Endothelial cell of umbilical vein (primary cell): ENCODE data around the gene AURKAIP1. TPM values are rescaled to one million over a fixed set of nuclear protein-coding genes. Genes with fewer than 3 reads are reported as not detected.

ENCODE experiments used
- BruUV-seq: library from RNA; stranded (reverse); fragments of 400-500 nt; replicated peaks from 2 replicates; lab custom pipeline; 2021; lab: Mats Ljungman, UMichigan
- CTCF ChIA-PET: fragments of 300-600, 350-600 bp; sonication (Branson Sonifier 250); formaldehyde crosslinking; loops from one replicate; lab custom pipeline; 2021; ENCODE audit warnings: antibody characterized with exemption, inconsistent platforms; lab: Charles Lee
- POLR2A ChIA-PET: fragments of 300-600, 350-600 bp; sonication (Branson Sonifier 250); formaldehyde crosslinking; loops from one replicate; lab custom pipeline; 2021; ENCODE audit warnings: antibody characterized with exemption, inconsistent platforms; lab: Charles Lee
- DNase-seq: peaks from one replicate; pipeline ENCODE4 v3.0.0-alpha.2; 2011; ENCODE audit warnings: low read depth, low spot score
- FAIRE-seq: peaks from 2 replicates; lab custom pipeline; 2011; peaks lifted over from hg19 to GRCh38; lab: Jason Lieb, UNC
- H2AFZ ChIP-seq: 2 replicates; pipeline ENCODE4 v1.6.0; 2012; ENCODE audit warnings: low read depth, low read length, control low read depth, inconsistent platforms
- H3K27ac ChIP-seq: 2 replicates; pipeline ENCODE4 v1.5.1; 2011; ENCODE audit warnings: low read depth, mild to moderate bottlenecking, control low read depth, low read length, moderate library complexity; ENCODE audit not compliant: insufficient read depth
- H3K27me3 ChIP-seq, 2 experiments: 2 replicates each; pipeline versions ENCODE4 v1.6.0 to v1.6.1; 2011; ENCODE audit warnings: low read length in 2 of 2, mixed read lengths in 1 of 2; ENCODE audit not compliant: control insufficient read depth in 2 of 2, insufficient read depth in 2 of 2
- H3K36me3 ChIP-seq, 2 experiments: 2 replicates in 1 of 2; 3 replicates in 1 of 2; pipeline ENCODE4 v1.5.1; 2011; ENCODE audit warnings: low read length in 2 of 2, mild to moderate bottlenecking in 1 of 2, moderate library complexity in 1 of 2; ENCODE audit not compliant: control insufficient read depth in 2 of 2, insufficient read depth in 2 of 2; ENCODE audit errors: extremely low read depth in 1 of 2
- H3K4me1 ChIP-seq: 3 replicates; pipeline ENCODE4 v1.5.1; 2011; ENCODE audit warnings: mild to moderate bottlenecking, low read length; ENCODE audit not compliant: control insufficient read depth, insufficient read depth; ENCODE audit errors: extremely low read depth
- H3K4me2 ChIP-seq: 2 replicates; pipeline ENCODE4 v1.6.1; 2011; ENCODE audit warnings: low read length, control low read depth, mixed read lengths; ENCODE audit not compliant: insufficient read depth
- H3K4me3 ChIP-seq, 3 experiments: fragments of 200-600 bp in 1 of 3; sonication (generic), shearing (Covaris generic) in 1 of 3; replicated peaks in 1 of 3; 2 replicates each; pipeline ENCODE4 v1.5.1; 2011 to 2016; ENCODE audit warnings: control low read depth in 3 of 3, low read length in 3 of 3, mild to moderate bottlenecking in 2 of 3, inconsistent platforms in 1 of 3, low read depth in 1 of 3, moderate library complexity in 1 of 3; ENCODE audit not compliant: insufficient read depth in 1 of 3
- H3K79me2 ChIP-seq: 2 replicates; pipeline ENCODE4 v1.6.0; 2012; ENCODE audit warnings: low read length, inconsistent platforms; ENCODE audit not compliant: control insufficient read depth, insufficient read depth
- H3K9ac ChIP-seq: replicated peaks from 2 replicates; pipeline ENCODE3; 2011; ENCODE audit warnings: low read length, control low read depth; ENCODE audit not compliant: insufficient read depth; ENCODE audit errors: extremely low read depth
- H3K9me1 ChIP-seq: replicated peaks from 3 replicates; pipeline ENCODE4 v1.6.0; 2011; ENCODE audit warnings: mild to moderate bottlenecking, low read length; ENCODE audit not compliant: control insufficient read depth, insufficient read depth; ENCODE audit errors: extremely low read depth
- H3K9me3 ChIP-seq: replicated peaks from 2 replicates; pipeline ENCODE4 v1.5.1; 2012; ENCODE audit warnings: low read length, inconsistent platforms; ENCODE audit not compliant: control insufficient read depth, insufficient read depth
- H4K20me1 ChIP-seq: replicated peaks from 2 replicates; pipeline ENCODE3; 2011; ENCODE audit warnings: mild to moderate bottlenecking, low read length; ENCODE audit not compliant: control insufficient read depth, insufficient read depth; ENCODE audit errors: extremely low read depth
- EZH2 ChIP-seq: IDR thresholded peaks from 2 replicates; pipeline ENCODE4 v1.6.1; 2012; ENCODE audit warnings: borderline replicate concordance, low read depth, mild to moderate bottlenecking, moderate library complexity, low read length, inconsistent platforms; ENCODE audit not compliant: severe bottlenecking
- FOS ChIP-seq: IDR thresholded peaks from 2 replicates; pipeline ENCODE4 v1.6.1; 2011; ENCODE audit warnings: mild to moderate bottlenecking, low read length, moderate library complexity, borderline replicate concordance; ENCODE audit not compliant: insufficient read depth
- MYC ChIP-seq: IDR thresholded peaks from one replicate; pipeline ENCODE4 v1.6.1; 2011; ENCODE audit warnings: mild to moderate bottlenecking, low read depth, low read length
- POLR2A ChIP-seq: IDR thresholded peaks from 2 replicates; pipeline ENCODE4 v1.6.1; 2012; ENCODE audit warnings: low read depth, mild to moderate bottlenecking, control low read depth, low read length
- POLR2AphosphoS5 ChIP-seq: IDR thresholded peaks from 2 replicates; pipeline ENCODE4 v1.6.1; 2012; ENCODE audit warnings: low read depth, mild to moderate bottlenecking, control low read depth, low read length, moderate library complexity; ENCODE audit not compliant: insufficient read depth
- dilution Hi-C: fragments of 300-500 bp; cut with MboI; formaldehyde crosslinking; loops from one replicate; pipeline ENCODE4 v1.15.0; 2019; ENCODE audit warnings: low sequenced_read_pairs; ENCODE audit not compliant: extremely low pct_ligation_motif_present
- intact Hi-C: fragments of 100-400 bp; cut with micrococcal nuclease; formaldehyde crosslinking; loops from one replicate; pipeline ENCODE4 v1.10.0; 2022
- polyA plus RNA-seq, 4 experiments: library from polyadenylated mRNA; depleted of rRNA in 3 of 4; stranded (reverse) in 3 of 4; unstranded in 1 of 4; fragments of >200 nt; gene quantifications; 2 replicates each; pipeline versions ENCODE4 v1.2.1 to v1.2.3, GENCODE V29; 2011 to 2012; ENCODE audit warnings: missing spikeins in 1 of 4
- total RNA-seq: library from RNA; stranded (reverse); gene quantifications from 2 replicates; pipeline ENCODE4 v1.2.3, GENCODE V29; 2021
- TF ChIP-seq, protein P1 (sequence below), 2 donors: IDR thresholded peaks; 1 replicate in 1 of 2; 2 replicates in 1 of 2; pipeline ENCODE4 v1.5.1; 2011; ENCODE audit warnings: low read length in 2 of 2, mild to moderate bottlenecking in 2 of 2, moderate library complexity in 2 of 2, control low read depth in 1 of 2, inconsistent platforms in 1 of 2, low read depth in 1 of 2; ENCODE audit not compliant: insufficient read depth in 1 of 2; ENCODE audit errors: extremely low read depth in 1 of 2
- TF ChIP-seq, protein P2 (sequence below): IDR thresholded peaks from 2 replicates; pipeline ENCODE4 v1.6.1; 2011; ENCODE audit not compliant: insufficient read depth, insufficient read length

AURKAIP1 gene
- total and polyA plus RNA-seq, 2 donors (not counting 3 experiments of a cell fraction or from before 2014, with no cell fraction given) = 73.3 to 151 TPM

DNA sequence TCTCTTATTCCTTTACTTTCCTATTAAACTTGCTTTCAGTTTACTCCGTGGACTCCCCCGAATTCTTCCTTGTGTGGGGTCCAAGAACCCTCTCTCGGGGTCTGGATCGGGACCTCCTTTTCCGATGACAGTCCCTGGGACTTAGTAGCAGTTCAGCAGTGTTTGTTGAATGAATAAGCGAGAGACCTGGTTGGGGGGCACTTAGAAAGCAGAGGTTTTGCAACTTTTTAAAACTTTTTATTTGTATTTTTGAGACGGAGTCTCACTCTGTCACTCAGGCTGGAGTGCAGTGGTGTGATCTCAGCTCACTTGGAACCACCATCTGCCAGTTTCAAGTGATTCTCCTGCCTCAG, 48.2 kb upstream of the AURKAIP1 start:
- Histone ChIP-seq H2AFZ (no peak overlapping the region), H3K9ac (no peak overlapping the region), H3K27me3 (no peaks in the 10 kb centered on the region), H3K4me1 (peaks cover 3% of the 10 kb centered on the region), H3K79me2 (no peaks in the 10 kb centered on the region), H3K4me2 (no peak overlapping the region), H3K9me3 (no peaks in the 10 kb centered on the region), H4K20me1 (no peaks in the 10 kb centered on the region), H3K27ac (no peak overlapping the region), H3K9me1 (no peaks in the 10 kb centered on the region), H3K36me3 (no peaks in the 10 kb centered on the region), H3K4me3 (no peak overlapping the region)
- POLR2A ChIA-PET = no interaction called here
- FAIRE-seq = no peak
- BruUV-seq = no TSS peak
- dilution Hi-C loops (no loop called here), intact Hi-C loops (no loop called here)
- DNase-seq = no peak
- TF ChIP-seq POLR2AphosphoS5 (no peak), MYC (no peak), FOS (no peak), EZH2 (no peak), POLR2A (no peak)
- TF ChIP-seq, protein P1, sequence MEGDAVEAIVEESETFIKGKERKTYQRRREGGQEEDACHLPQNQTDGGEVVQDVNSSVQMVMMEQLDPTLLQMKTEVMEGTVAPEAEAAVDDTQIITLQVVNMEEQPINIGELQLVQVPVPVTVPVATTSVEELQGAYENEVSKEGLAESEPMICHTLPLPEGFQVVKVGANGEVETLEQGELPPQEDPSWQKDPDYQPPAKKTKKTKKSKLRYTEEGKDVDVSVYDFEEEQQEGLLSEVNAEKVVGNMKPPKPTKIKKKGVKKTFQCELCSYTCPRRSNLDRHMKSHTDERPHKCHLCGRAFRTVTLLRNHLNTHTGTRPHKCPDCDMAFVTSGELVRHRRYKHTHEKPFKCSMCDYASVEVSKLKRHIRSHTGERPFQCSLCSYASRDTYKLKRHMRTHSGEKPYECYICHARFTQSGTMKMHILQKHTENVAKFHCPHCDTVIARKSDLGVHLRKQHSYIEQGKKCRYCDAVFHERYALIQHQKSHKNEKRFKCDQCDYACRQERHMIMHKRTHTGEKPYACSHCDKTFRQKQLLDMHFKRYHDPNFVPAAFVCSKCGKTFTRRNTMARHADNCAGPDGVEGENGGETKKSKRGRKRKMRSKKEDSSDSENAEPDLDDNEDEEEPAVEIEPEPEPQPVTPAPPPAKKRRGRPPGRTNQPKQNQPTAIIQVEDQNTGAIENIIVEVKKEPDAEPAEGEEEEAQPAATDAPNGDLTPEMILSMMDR (IDR thresholded peaks at IDR 0.05; ENCODE audit: extremely low read depth in 1 of 2, insufficient read depth in 1 of 2, low read depth in 1 of 2, low read length in 2 of 2) = no peak
- TF ChIP-seq, protein P2, sequence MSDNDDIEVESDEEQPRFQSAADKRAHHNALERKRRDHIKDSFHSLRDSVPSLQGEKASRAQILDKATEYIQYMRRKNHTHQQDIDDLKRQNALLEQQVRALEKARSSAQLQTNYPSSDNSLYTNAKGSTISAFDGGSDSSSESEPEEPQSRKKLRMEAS = no peak
- CTCF ChIA-PET = interaction anchor here (1.0 to 2.9 kb wide), 2 partner anchors 18 to 31 kb away, joined by 3 to 8 read pairs; no protein-coding TSS in a partner anchor
